MV-4-11 (cell line): ENCODE results near the gene DCAF11.

Experiments
- DNase-seq: peaks from one replicate; lab custom pipeline; 2025; lab: John Stamatoyannopoulos, UW

Gene DCAF11

GRCh38 chr14:24160850-24161804 is 46.5 kb downstream of the DCAF11 start, which contains the start of gene IRF9:
IRF9 (plus strand) TSS chr14:24161265; CDS start chr14:24162145, 880 bp downstream.
- peak; percentile 97 for DNase-seq

- DNase-seq: no peak
Observed at GRCh38 chr14:24162093-24162492, 47.5 kb downstream of the DCAF11 start.

GRCh38 chr14:24164518-24164991 is 50.0 kb downstream of the DCAF11 start:
- DNase-seq: no peak

GRCh38 chr14:24165785-24166184 is 51.2 kb downstream of the DCAF11 start:
- DNase-seq: no peak

GRCh38 chr14:24167469-24168114 is 53.0 kb downstream of the DCAF11 start:
- peak; percentile 63 for DNase-seq

GRCh38 chr14:24171422-24172260 is 57.1 kb downstream of the DCAF11 start, which contains the start of gene REC8:
REC8 (plus strand) TSS chr14:24172080; CDS start chr14:24172553, 473 bp downstream.
- DNase-seq: no peak

GRCh38 chr14:24172261-24172860 is 57.8 kb downstream of the DCAF11 start:
- no peak for DNase-seq

GRCh38 chr14:24172871-24173281 is 58.3 kb downstream of the DCAF11 start:
- DNase-seq: no peak
